OCI-LY1 (cell line): ENCODE measurements around the gene JMJD1C.

Source experiments
- H2AFZ ChIP-seq: fragments of 200-600 bp; sonication (generic), shearing (Covaris generic); 2 replicates; pipeline ENCODE4 v1.6.0; 2014; ENCODE audit warnings: antibody characterized with exemption, mild to moderate bottlenecking, low read length
- H3F3A ChIP-seq: fragments of 200-600 bp; sonication (generic), shearing (Covaris generic); 2 replicates; pipeline ENCODE4 v1.6.0; 2014; ENCODE audit warnings: mild to moderate bottlenecking, antibody characterized with exemption, low read length, moderate library complexity; ENCODE audit not compliant: insufficient read depth
- H3K27ac ChIP-seq: fragments of 200-600 bp; sonication (generic); 2 replicates; pipeline ENCODE4 v1.5.1; 2014; ENCODE audit warnings: low read length, mixed run types, mild to moderate bottlenecking, low read depth; ENCODE audit not compliant: poor library complexity, severe bottlenecking
- H3K27me3 ChIP-seq: fragments of 200-600 bp; sonication (generic); 2 replicates; pipeline ENCODE4 v1.6.0; 2014; ENCODE audit warnings: antibody characterized with exemption, mild to moderate bottlenecking, low read length, moderate library complexity; ENCODE audit not compliant: insufficient read depth
- H3K36me3 ChIP-seq: fragments of 200-600 bp; sonication (generic); 2 replicates; pipeline ENCODE4 v1.6.1; 2014; ENCODE audit warnings: mild to moderate bottlenecking, antibody characterized with exemption, low read length, moderate library complexity, mixed read lengths; ENCODE audit not compliant: insufficient read depth
- H3K4me1 ChIP-seq: fragments of 200-600 bp; sonication (generic); 2 replicates; pipeline ENCODE4 v1.5.1; 2014; ENCODE audit warnings: mild to moderate bottlenecking, low read length, moderate library complexity; ENCODE audit not compliant: insufficient read depth, severe bottlenecking
- H3K4me2 ChIP-seq: fragments of 200-600 bp; sonication (generic), shearing (Covaris generic); 2 replicates; pipeline ENCODE4 v1.6.1; 2014; ENCODE audit warnings: low read length
- H3K4me3 ChIP-seq: fragments of 200-600 bp; sonication (generic); 2 replicates; pipeline ENCODE4 v1.5.1; 2014; ENCODE audit warnings: low read length, low read depth, mild to moderate bottlenecking, mixed read lengths; ENCODE audit not compliant: poor library complexity, severe bottlenecking
- H3K79me2 ChIP-seq: fragments of 200-600 bp; shearing (Covaris generic); 2 replicates; pipeline ENCODE4 v1.6.1; 2016; ENCODE audit warnings: mixed run types, low read length, mixed read lengths; ENCODE audit not compliant: insufficient read depth
- H3K9ac ChIP-seq: fragments of 200-600 bp; sonication (generic), shearing (Covaris generic); 2 replicates; pipeline ENCODE4 v1.6.1; 2014; ENCODE audit warnings: mild to moderate bottlenecking, low read length, mixed read lengths
- H3K9me2 ChIP-seq: fragments of 200-600 bp; sonication (generic), shearing (Covaris generic); 2 replicates; pipeline ENCODE4 v1.6.1; 2014; ENCODE audit warnings: low read depth, mild to moderate bottlenecking, low read length, mixed read lengths
- H3K9me3 ChIP-seq: fragments of 200-600 bp; shearing (Covaris generic); 2 replicates; pipeline ENCODE4 v1.6.1; 2014; ENCODE audit warnings: low read length, mixed read lengths
- H4K20me1 ChIP-seq: fragments of 200-600 bp; sonication (generic), shearing (Covaris generic); 2 replicates; pipeline ENCODE4 v1.6.0; 2016; ENCODE audit warnings: mild to moderate bottlenecking, low read length; ENCODE audit not compliant: insufficient read depth
- CTCF ChIP-seq: fragments of 200-600 bp; sonication (generic), shearing (Covaris generic); IDR thresholded peaks from 2 replicates; pipeline ENCODE4 v1.5.1; 2017; ENCODE audit warnings: mild to moderate bottlenecking, antibody characterized with exemption, low read length, moderate library complexity, mixed read lengths
- EZH2 ChIP-seq: fragments of 200-600 bp; sonication (generic), shearing (Covaris generic); IDR thresholded peaks from 2 replicates; pipeline ENCODE4 v1.8.0; 2017; ENCODE audit warnings: borderline replicate concordance, mixed run types, mild to moderate bottlenecking, antibody characterized with exemption, low read length, moderate library complexity, mixed read lengths

The JMJD1C gene

GRCh38 chr10:63171255-63171855, 294.4 kb downstream of the JMJD1C start:
- Histone ChIP-seq H3K4me1 (no peaks in the 10 kb centered on the region), H3K9me2 (no peaks in the 10 kb centered on the region), H3K4me3 (no peak overlapping the region), H3K9ac (no peak overlapping the region), H3K4me2 (no peak overlapping the region), H2AFZ (no peak overlapping the region), H3F3A (0 out of 2 replicates have a peak, but pooled peaks cover 4% of the 10 kb centered on the region), H3K9me3 (no peaks in the 10 kb centered on the region), H3K27me3 (no peaks in the 10 kb centered on the region), H4K20me1 (no peaks in the 10 kb centered on the region), H3K36me3 (peaks cover 88% of the 10 kb centered on the region), H3K27ac (no peak overlapping the region), H3K79me2 (no peaks in the 10 kb centered on the region)
- TF ChIP-seq CTCF (no peak), EZH2 (no peak)

GRCh38 chr10:63169624-63170023, 296.2 kb downstream of the JMJD1C start:
- Histone ChIP-seq H3K4me2 (no peak overlapping the region), H2AFZ (no peak overlapping the region), H3K4me3 (no peak overlapping the region), H3K9me3 (no peaks in the 10 kb centered on the region), H4K20me1 (no peaks in the 10 kb centered on the region), H3K27ac (no peak overlapping the region), H3F3A (0 out of 2 replicates have a peak, but pooled peaks cover 4% of the 10 kb centered on the region), H3K9ac (no peak overlapping the region), H3K36me3 (peaks cover 81% of the 10 kb centered on the region), H3K79me2 (no peaks in the 10 kb centered on the region), H3K27me3 (no peaks in the 10 kb centered on the region), H3K4me1 (no peaks in the 10 kb centered on the region), H3K9me2 (no peaks in the 10 kb centered on the region)
- TF ChIP-seq EZH2 (no peak), CTCF (no peak)

GRCh38 chr10:63168821-63169462, 296.8 kb downstream of the JMJD1C start:
- Histone ChIP-seq H3K4me1 (no peaks in the 10 kb centered on the region), H3K27me3 (no peaks in the 10 kb centered on the region), H3K36me3 (peaks cover 81% of the 10 kb centered on the region), H3K4me3 (no peak overlapping the region), H3F3A (0 out of 2 replicates have a peak, but pooled peaks cover 4% of the 10 kb centered on the region), H4K20me1 (no peaks in the 10 kb centered on the region), H3K79me2 (no peaks in the 10 kb centered on the region), H2AFZ (no peak overlapping the region), H3K9me3 (no peaks in the 10 kb centered on the region), H3K4me2 (no peak overlapping the region), H3K27ac (no peak overlapping the region), H3K9me2 (no peaks in the 10 kb centered on the region), H3K9ac (no peak overlapping the region)
- TF ChIP-seq CTCF (no peak), EZH2 (no peak)
